AG04450 (cell line): ENCODE measurements around the gene DRC3. TPM values are rescaled to one million over a fixed set of nuclear protein-coding genes. Genes with fewer than 3 reads are reported as not detected.

Experiments
- CTCF ChIA-PET: fragments of 300-600, 350-600 bp; formaldehyde crosslinking; extraction: SDS; loops from one replicate; lab custom pipeline; 2022; ENCODE audit warnings: antibody characterized with exemption, inconsistent platforms; lab: Charles Lee
- POLR2A ChIA-PET: fragments of 350-600 bp; formaldehyde crosslinking; extraction: SDS; loops from one replicate; lab custom pipeline; 2021; ENCODE audit warnings: antibody characterized with exemption, inconsistent platforms; lab: Yijun Ruan, JAX
- DNase-seq: peaks from one replicate; pipeline ENCODE4 v3.0.0-alpha.2; 2011; ENCODE audit warnings: low read depth, low spot score
- H3K27ac ChIP-seq: one replicate; pipeline ENCODE4 v1.5.1; 2012; ENCODE audit warnings: low read depth, low read length, control low read depth
- H3K27me3 ChIP-seq: one replicate; pipeline ENCODE4 v1.6.0; 2012; ENCODE audit warnings: low read length; ENCODE audit not compliant: control insufficient read depth, insufficient read depth
- H3K4me3 ChIP-seq: 2 replicates; pipeline ENCODE4 v1.5.1; 2011; ENCODE audit warnings: mild to moderate bottlenecking, low read depth, low read length, control low read depth
- H3K9me3 ChIP-seq: 2 replicates; pipeline ENCODE4 v1.5.1; 2012; ENCODE audit warnings: low read length; ENCODE audit not compliant: control insufficient read depth, insufficient read depth
- CTCF ChIP-seq: IDR thresholded peaks from 2 replicates; pipeline ENCODE4 v1.5.1; 2011; ENCODE audit warnings: low read depth, low read length, control low read depth, inconsistent platforms
- polyA plus RNA-seq: library from polyadenylated mRNA; depleted of rRNA; stranded (reverse); fragments of >200 nt; gene quantifications from 2 replicates; pipeline ENCODE4 v1.2.3, GENCODE V29; 2011

Gene DRC3
- polyA plus RNA-seq, 1 experiment: 0.52 TPM

GRCh38 chr17:18028952-18029540 lies 56.4 kb downstream of the DRC3 start:
- POLR2A ChIA-PET: no interaction called here
- no peak for TF ChIP-seq CTCF
- Histone ChIP-seq H3K27ac (no peak overlapping the region), H3K9me3 (no peaks in the 10 kb centered on the region), H3K27me3 (no peaks in the 10 kb centered on the region), H3K4me3 (no peak overlapping the region)
- CTCF ChIA-PET: interaction anchor here (1.0 kb wide), 1 partner anchor 138 kb away, joined by 3 read pairs; no protein-coding TSS in a partner anchor
- no peak for DNase-seq

GRCh38 chr17:18031955-18032354 lies 59.3 kb downstream of the DRC3 start:
- POLR2A ChIA-PET: no interaction called here
- H3K9me3 ChIP-seq: no peaks in the 10 kb centered on the region
- H3K4me3 ChIP-seq: no peak overlapping the region
- CTCF ChIA-PET: interaction anchor here (2.1 to 2.7 kb wide), 3 partner anchors 37 to 155 kb away, joined by 6 to 10 read pairs (median 9); no protein-coding TSS in a partner anchor
- no peaks in the 10 kb centered on the region for H3K27me3 ChIP-seq
- H3K27ac ChIP-seq: no peak overlapping the region
- TF ChIP-seq CTCF: no peak
- DNase-seq: no peak

- H3K27me3 ChIP-seq: no peaks in the 10 kb centered on the region
- CTCF ChIA-PET: interaction anchor here (0.6 to 2.7 kb wide), 36 partner anchors 10 to 760 kb away, joined by 3 to 17 read pairs (median 4); partner anchors contain the start of genes DRC3, RASD1 and TOM1L2
- POLR2A ChIA-PET: no interaction called here
- no peak overlapping the region for H3K4me3 ChIP-seq
- peak; percentile 63 for TF ChIP-seq CTCF
- H3K9me3 ChIP-seq: no peaks in the 10 kb centered on the region; the same call in 1 of the 2 replicates
- DNase-seq: peak; percentile 63
- H3K27ac ChIP-seq: no peak overlapping the region
Observed at GRCh38 chr17:18033442-18034099, 60.9 kb downstream of the DRC3 start.

GRCh38 chr17:18035704-18036103 lies 63.0 kb downstream of the DRC3 start:
- no peaks in the 10 kb centered on the region for H3K27me3 ChIP-seq
- ChIA-PET CTCF (interaction anchor here (1.0 to 1.8 kb wide), 7 partner anchors 13 to 224 kb away, joined by 3 to 8 read pairs (median 4); no protein-coding TSS in a partner anchor), POLR2A (no interaction called here)
- no peaks in the 10 kb centered on the region; the same call in 1 of the 2 replicates for H3K9me3 ChIP-seq
- DNase-seq: no peak
- no peak for TF ChIP-seq CTCF
- H3K27ac ChIP-seq: no peak overlapping the region
- H3K4me3 ChIP-seq: no peak overlapping the region

GRCh38 chr17:18037486-18037885 lies 64.8 kb downstream of the DRC3 start:
- TF ChIP-seq CTCF: no peak
- no peaks in the 10 kb centered on the region for H3K27me3 ChIP-seq
- no peaks in the 10 kb centered on the region; the same call in 1 of the 2 replicates for H3K9me3 ChIP-seq
- no peak for DNase-seq
- H3K27ac ChIP-seq: no peak overlapping the region
- ChIA-PET CTCF (interaction anchor here (1.7 kb wide), 1 partner anchor 146 kb away, joined by 4 read pairs; no protein-coding TSS in a partner anchor), POLR2A (no interaction called here)
- H3K4me3 ChIP-seq: peak overlapping the region; percentile 10; the same call in 1 of the 2 replicates
